HG03378 (cell line): ENCODE data around the gene AMOTL1.

Experiments
- ATAC-seq: cut with Tn5 transposase; IDR thresholded peaks from one replicate; pipeline ENCODE4 v1.9.1; 2021; ENCODE audit warnings: mild to moderate bottlenecking, moderate library complexity; ENCODE audit not compliant: unreplicated experiment

Gene AMOTL1

DNA sequence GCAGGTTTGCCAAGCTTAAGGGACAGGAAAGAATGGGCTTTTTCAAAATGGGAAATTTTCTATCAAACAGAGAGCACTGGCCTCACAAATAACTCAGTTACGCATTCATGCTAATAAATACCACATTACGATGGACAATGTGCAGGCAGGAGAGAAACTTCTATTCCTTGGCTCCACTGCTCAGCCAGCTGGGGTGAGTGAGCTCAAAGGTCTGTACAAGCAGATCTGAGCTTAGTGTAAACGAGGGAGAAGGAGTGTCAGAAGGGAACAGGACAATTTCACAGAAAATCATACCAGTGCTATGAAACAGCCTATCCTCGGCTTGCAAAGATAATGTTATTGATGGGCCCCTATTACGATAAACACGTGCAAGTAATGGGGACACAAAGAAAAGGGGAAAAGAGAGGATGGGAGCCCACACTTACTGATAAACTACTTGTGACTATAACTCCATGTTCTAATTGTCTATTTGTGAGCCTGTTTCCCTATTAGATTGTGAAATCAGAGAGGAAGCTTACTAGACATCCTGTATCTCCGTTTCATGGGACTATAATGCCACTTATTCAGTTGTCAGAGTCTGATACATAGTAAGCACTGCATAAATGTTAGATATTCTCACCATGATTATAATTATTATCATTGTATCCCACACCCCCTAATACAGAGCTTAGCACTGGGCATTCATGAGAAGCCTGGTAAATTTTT, 46.3 kb downstream of the AMOTL1 start:
- ATAC-seq: no peak

DNA sequence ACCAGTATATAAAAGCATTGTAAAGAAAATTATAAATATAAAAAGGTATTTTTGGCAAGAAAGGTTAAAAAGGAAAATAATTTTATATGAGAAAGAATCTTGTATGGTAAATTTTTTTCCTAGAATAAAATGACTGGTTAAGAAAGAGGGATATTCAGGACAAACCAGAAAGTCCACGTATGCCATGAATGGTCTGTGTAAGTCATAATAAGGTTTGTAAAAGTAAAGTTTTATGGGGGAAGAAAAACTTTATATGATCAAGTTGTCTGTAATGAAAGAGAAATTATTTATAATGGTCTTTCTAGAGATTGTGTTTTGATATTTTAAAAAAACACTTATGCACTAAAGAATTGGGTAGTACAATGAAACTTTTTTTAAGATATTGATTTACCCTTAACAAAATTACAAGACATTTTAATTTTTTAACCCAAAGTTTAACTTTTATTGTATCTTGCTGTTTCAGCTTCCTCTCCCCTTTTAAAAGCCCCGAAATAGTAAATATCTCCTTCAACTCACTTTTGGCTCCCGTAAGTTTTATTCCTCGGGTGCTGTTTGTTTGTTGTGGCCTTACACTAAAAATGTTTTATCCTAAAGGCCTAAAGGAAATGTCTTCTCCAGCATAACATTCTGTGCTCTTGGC, 47.7 kb downstream of the AMOTL1 start:
- no peak for ATAC-seq

- ATAC-seq: no peak
These were observed 52.3 kb downstream of the AMOTL1 start for GRCh38 chr11:94820480-94820879.

- no peak for ATAC-seq
These were observed 53.3 kb downstream of the AMOTL1 start for GRCh38 chr11:94821439-94821838.

GRCh38 chr11:94822080-94822479, 53.9 kb downstream of the AMOTL1 start:
- ATAC-seq: no peak

- no peak for ATAC-seq
These were observed 55.1 kb downstream of the AMOTL1 start for GRCh38 chr11:94823102-94823732.

GRCh38 chr11:94825031-94825430, 56.9 kb downstream of the AMOTL1 start:
- ATAC-seq: no peak

DNA sequence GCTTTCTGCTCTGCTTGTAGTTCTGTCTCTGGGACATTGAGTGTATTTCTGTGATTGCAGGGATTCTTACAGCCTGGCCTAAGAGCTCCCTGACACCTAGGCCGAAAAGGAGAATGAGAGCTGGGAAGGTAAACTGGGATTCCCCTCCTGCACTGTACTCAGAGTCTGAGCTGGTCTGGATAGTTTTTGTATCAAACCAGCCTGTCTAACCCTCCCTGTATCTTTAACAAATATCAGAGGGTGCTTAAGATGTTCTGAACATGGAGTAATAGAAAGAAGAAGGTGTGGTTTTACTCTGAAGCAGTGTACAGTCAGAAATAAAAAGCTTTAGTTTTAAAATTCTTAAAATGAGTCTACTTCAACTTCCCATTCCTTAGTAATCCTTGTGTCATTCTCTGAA, 57.3 kb downstream of the AMOTL1 start:
- ATAC-seq: no peak

DNA sequence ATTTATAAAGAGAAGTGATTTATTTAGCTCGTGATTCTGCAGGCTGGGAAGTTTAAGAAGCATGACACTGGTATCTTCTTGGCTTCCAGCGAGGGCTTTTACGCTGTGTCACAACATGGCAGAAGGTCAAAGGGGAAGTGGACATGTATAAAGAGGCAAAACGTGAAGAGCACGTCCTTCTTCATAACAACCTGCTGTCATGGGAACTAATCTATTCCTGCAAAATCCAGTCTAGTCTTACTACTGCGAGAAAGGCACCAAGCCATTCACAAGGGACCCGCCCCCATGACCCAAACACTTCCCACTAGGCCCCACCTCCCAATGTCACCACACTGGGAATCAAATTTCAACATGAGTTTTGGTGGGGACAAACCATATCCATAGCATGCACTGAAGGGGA, 58.3 kb downstream of the AMOTL1 start:
- no peak for ATAC-seq

DNA sequence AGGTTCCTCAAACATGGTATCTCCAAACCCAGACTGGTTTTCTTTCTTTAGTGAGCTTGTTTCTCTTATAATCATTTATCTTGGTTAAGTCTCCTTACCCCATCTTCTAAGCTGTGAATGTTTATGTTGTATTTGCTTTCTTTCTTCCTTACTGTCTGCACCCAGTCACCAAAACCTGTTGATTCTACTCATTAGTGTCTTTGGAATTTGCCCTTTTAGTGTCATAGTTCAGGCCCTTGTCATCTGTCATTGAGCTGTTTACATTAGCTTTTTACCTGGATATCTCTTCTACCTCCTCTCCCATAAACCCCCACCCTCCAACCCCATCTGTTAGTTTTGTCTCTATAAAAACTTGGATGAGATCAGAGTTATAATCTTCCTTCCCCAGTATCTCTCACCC, 59.9 kb downstream of the AMOTL1 start:
- no peak for ATAC-seq

- no peak for ATAC-seq
These were observed 62.8 kb downstream of the AMOTL1 start for GRCh38 chr11:94830722-94831510.

- ATAC-seq: no peak
These were observed 63.4 kb downstream of the AMOTL1 start for GRCh38 chr11:94831529-94831928.

- no peak for ATAC-seq
These were observed 64.6 kb downstream of the AMOTL1 start for GRCh38 chr11:94832604-94833235.

- no peak for ATAC-seq
These were observed 66.9 kb downstream of the AMOTL1 start for GRCh38 chr11:94834911-94835593.

DNA sequence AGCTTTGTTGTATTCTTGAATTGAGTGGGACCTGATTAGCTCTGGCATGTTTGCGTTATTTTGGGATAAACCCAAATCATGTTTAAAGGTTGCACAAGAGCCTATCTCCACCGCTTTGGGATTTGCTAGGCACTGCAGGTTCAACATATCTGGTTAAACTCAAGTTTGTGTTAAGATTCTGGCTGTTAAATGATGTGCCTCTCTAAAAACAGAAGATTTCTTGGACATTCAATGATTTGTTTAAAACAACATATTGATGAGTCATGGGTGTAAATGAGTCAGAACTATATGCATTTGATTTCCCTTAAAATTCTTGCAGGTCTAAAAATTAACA, 67.4 kb downstream of the AMOTL1 start:
- ATAC-seq: no peak

DNA sequence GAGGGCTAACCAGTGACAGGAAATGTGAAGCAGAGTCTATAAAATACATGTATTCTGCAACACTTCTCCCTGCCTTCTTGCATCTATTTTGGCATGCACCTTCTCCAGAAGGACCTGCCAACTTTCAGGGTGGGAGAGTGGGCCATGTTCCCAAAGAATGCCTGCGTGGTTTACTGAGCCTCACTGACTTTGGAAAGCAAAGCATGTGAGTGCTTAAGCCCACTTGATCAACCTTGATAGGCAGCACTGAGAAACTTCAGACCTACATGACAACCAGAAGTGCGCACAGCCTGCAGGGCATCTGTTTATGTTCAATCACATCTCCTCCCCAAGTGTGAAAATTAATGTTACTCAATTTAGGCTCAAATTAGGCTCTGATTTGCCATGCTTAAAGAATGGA, 69.2 kb downstream of the AMOTL1 start:
- ATAC-seq: no peak

GRCh38 chr11:94838027-94838731, 70.0 kb downstream of the AMOTL1 start:
- no peak for ATAC-seq

DNA sequence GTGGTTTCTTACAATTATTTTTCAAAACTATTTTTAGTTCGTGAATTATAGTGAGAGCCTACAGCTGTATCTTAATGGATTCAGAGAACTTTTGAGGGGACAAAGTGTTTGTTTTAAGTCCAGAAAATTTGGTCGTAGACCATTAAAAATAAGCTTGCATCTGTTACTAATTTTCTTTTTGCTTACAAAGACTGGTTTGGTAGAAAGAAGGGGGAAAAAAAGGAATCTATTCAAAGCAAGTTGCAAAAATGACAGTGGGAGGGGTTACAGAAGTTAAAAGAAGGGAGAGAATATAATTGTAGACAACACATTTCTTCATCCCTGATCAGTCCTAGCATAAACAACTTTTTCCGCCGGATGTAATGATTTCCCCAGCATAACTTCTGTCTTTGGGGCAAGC, 72.1 kb downstream of the AMOTL1 start:
- no peak for ATAC-seq

DNA sequence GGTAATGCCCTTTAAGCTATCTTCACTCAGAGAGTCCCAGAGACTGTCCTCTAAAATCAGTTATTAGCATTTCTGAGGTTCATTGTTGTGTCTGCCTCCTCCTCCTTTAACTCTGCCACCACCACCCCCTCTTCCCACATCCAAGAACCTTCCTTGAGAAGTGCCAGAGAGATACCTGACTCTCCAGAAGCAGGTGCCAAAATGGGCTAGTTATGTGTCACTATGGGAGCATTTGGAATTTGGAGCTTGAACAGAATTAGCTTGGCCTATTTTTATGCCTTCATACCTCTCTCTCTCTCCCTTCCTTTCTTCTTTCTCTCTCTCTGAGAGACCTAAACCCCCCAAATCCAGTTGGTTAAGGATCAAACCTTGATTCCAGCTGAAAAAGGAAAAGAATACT, 75.9 kb downstream of the AMOTL1 start:
- no peak for ATAC-seq

DNA sequence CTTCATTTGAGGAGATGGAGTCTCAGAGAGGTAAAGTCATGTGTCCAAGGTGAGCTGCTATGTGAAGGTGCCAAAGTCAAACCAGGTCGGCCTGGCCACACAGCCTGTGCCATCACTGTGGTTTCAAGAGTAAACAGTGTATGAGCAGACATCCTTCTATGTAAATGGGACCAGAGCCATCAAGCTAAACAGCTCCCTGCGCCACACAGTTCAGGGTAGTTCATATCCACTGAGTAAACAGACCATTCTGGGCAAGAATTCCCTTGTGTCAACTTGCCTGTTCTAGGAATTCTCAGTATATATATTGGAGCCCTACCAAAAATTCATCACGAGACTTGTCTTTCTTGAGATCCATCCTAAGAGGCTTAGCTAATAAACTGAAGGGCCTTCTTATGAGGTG, 77.5 kb downstream of the AMOTL1 start:
- no peak for ATAC-seq
